NCI-H146 treated with DMSO at 0.1 percent for 48 hours (cell line): ENCODE data around the gene HS3ST4.
"Not testable (repeated sequence)": the region's sequence is repeated elsewhere in the genome, so short reads cannot be mapped to it uniquely, and the experiment has no call there.

Experiments used
- DNase-seq: peaks from one replicate; lab custom pipeline; 2025; ENCODE audit not compliant: unreplicated experiment; lab: John Stamatoyannopoulos, UW

The HS3ST4 gene

GRCh38 chr16:25966172-25967097 is 274.7 kb downstream of the HS3ST4 start:
- DNase-seq: no peak

- DNase-seq: no peak
These were observed 285.4 kb downstream of the HS3ST4 start for GRCh38 chr16:25977121-25977520.

- no peak for DNase-seq
These were observed 286.5 kb downstream of the HS3ST4 start for GRCh38 chr16:25978218-25978617.

- DNase-seq: no peak
These were observed 296.3 kb downstream of the HS3ST4 start for GRCh38 chr16:25988084-25988483.

- no peak for DNase-seq
These were observed 297.1 kb downstream of the HS3ST4 start for GRCh38 chr16:25988882-25989281.

GRCh38 chr16:25996052-25996451 is 304.3 kb downstream of the HS3ST4 start:
- no peak for DNase-seq

GRCh38 chr16:26005336-26005735 is 313.6 kb downstream of the HS3ST4 start:
- no peak for DNase-seq

- DNase-seq: no peak
These were observed 320.6 kb downstream of the HS3ST4 start for GRCh38 chr16:26012376-26012775.

- no peak for DNase-seq
These were observed 324.0 kb downstream of the HS3ST4 start for GRCh38 chr16:26015776-26016175.

- DNase-seq: no peak
These were observed 325.2 kb downstream of the HS3ST4 start for GRCh38 chr16:26016989-26017388.

- DNase-seq: no peak
These were observed 327.9 kb downstream of the HS3ST4 start for GRCh38 chr16:26019381-26020242.

- no peak for DNase-seq
These were observed 335.1 kb downstream of the HS3ST4 start for GRCh38 chr16:26026709-26027450.

- no peak for DNase-seq
These were observed 339.5 kb downstream of the HS3ST4 start for GRCh38 chr16:26031286-26031685.

- DNase-seq: not testable (repeated sequence)
These were observed 340.9 kb downstream of the HS3ST4 start for GRCh38 chr16:26032661-26033060.

GRCh38 chr16:26041952-26042668 is 350.4 kb downstream of the HS3ST4 start:
- no peak for DNase-seq

- DNase-seq: no peak
These were observed 358.7 kb downstream of the HS3ST4 start for GRCh38 chr16:26050472-26050871.

GRCh38 chr16:26051063-26051462 is 359.3 kb downstream of the HS3ST4 start:
- no peak for DNase-seq

- no peak for DNase-seq
These were observed 362.1 kb downstream of the HS3ST4 start for GRCh38 chr16:26053889-26054288.

- no peak for DNase-seq
These were observed 366.6 kb downstream of the HS3ST4 start for GRCh38 chr16:26058326-26058725.

GRCh38 chr16:26070302-26071100 is 378.7 kb downstream of the HS3ST4 start:
- DNase-seq: no peak
